ENCODE data around the gene TSPAN18. TPM values are rescaled to one million over a fixed set of nuclear protein-coding genes. Genes with fewer than 3 reads are reported as not detected.

The TSPAN18 gene
- total RNA-seq, 2 experiments from 2014 or later = not detected

- ChIA-PET CTCF (ENCODE audit: unreplicated experiment) (interaction anchor here (0.5 kb wide), 1 partner anchor 540 kb away, joined by 3 read pairs; no protein-coding TSS in a partner anchor), POLR2A (no interaction called here)
- Histone ChIP-seq H3K79me2 (ENCODE audit: insufficient read depth, low read depth, low read length) (no peaks in the 10 kb centered on the region), H3K9me2 (ENCODE audit: insufficient read depth, low read length) (no peaks in the 10 kb centered on the region), H3K9me3 (ENCODE audit: low read length) (no peaks in the 10 kb centered on the region), H3K4me3 (ENCODE audit: low read depth, low read length, poor library complexity, severe bottlenecking) (no peak overlapping the region), H2AFZ (ENCODE audit: low read length) (no peak overlapping the region), H3K4me2 (ENCODE audit: low read length) (no peak overlapping the region), H3K4me1 (ENCODE audit: insufficient read depth, low read length, poor library complexity, severe bottlenecking) (no peaks in the 10 kb centered on the region), H3K36me3 (ENCODE audit: insufficient read depth, low read length) (no peaks in the 10 kb centered on the region), H4K20me1 (ENCODE audit: insufficient read depth, low read length) (no peaks in the 10 kb centered on the region), H3K27ac (ENCODE audit: low read depth, low read length, poor library complexity, severe bottlenecking) (no peak overlapping the region)
- no TSS peak for BruUV-seq (replicated peaks)
- no peak for DNase-seq (ENCODE audit: low spot score)
- intact Hi-C loops (cut with micrococcal nuclease; ENCODE audit: unreplicated experiment) = no loop called here
- TF ChIP-seq EZH2phosphoT487 (IDR thresholded peaks at IDR 0.05; ENCODE audit: borderline replicate concordance, low read depth, low read length) = no peak
- no peak for TF ChIP-seq CTCF (conservative IDR thresholded peaks at IDR 0.05; ENCODE audit: low read length)
Measured at GRCh38 chr11:44884056-44884455, 157.3 kb downstream of the TSPAN18 start.

GRCh38 chr11:44885065-44885810 lies 158.5 kb downstream of the TSPAN18 start:
- no peaks in the 10 kb centered on the region for H4K20me1 ChIP-seq (ENCODE audit: insufficient read depth, low read length)
- H3K9me3 ChIP-seq (ENCODE audit: low read length) = no peaks in the 10 kb centered on the region
- H3K36me3 ChIP-seq (ENCODE audit: insufficient read depth, low read length) = no peaks in the 10 kb centered on the region
- no peaks in the 10 kb centered on the region for H3K9me2 ChIP-seq (ENCODE audit: insufficient read depth, low read length)
- H3K4me2 ChIP-seq (ENCODE audit: low read length) = no peak overlapping the region
- intact Hi-C loops (cut with micrococcal nuclease; ENCODE audit: unreplicated experiment) = no loop called here
- H2AFZ ChIP-seq (ENCODE audit: low read length) = no peak overlapping the region
- no peaks in the 10 kb centered on the region for H3K4me1 ChIP-seq (ENCODE audit: insufficient read depth, low read length, poor library complexity, severe bottlenecking)
- ChIA-PET POLR2A (no interaction called here), CTCF (ENCODE audit: unreplicated experiment) (no interaction called here)
- BruUV-seq (replicated peaks) = no TSS peak
- TF ChIP-seq EZH2phosphoT487 (IDR thresholded peaks at IDR 0.05; ENCODE audit: borderline replicate concordance, low read depth, low read length) (no peak), CTCF (conservative IDR thresholded peaks at IDR 0.05; ENCODE audit: low read length) (no peak)
- DNase-seq (ENCODE audit: low spot score) = no peak
- H3K27ac ChIP-seq (ENCODE audit: low read depth, low read length, poor library complexity, severe bottlenecking) = no peak overlapping the region
- no peaks in the 10 kb centered on the region for H3K79me2 ChIP-seq (ENCODE audit: insufficient read depth, low read depth, low read length)
- H3K4me3 ChIP-seq (ENCODE audit: low read depth, low read length, poor library complexity, severe bottlenecking) = no peak overlapping the region
